HG02981 (cell line): ENCODE results near the gene FHL3.

ENCODE experiments used
- ATAC-seq: cut with Tn5 transposase; IDR thresholded peaks from one replicate; pipeline ENCODE4 v1.9.1; 2021; ENCODE audit warnings: mild to moderate bottlenecking, moderate library complexity; ENCODE audit not compliant: unreplicated experiment

Gene FHL3

DNA sequence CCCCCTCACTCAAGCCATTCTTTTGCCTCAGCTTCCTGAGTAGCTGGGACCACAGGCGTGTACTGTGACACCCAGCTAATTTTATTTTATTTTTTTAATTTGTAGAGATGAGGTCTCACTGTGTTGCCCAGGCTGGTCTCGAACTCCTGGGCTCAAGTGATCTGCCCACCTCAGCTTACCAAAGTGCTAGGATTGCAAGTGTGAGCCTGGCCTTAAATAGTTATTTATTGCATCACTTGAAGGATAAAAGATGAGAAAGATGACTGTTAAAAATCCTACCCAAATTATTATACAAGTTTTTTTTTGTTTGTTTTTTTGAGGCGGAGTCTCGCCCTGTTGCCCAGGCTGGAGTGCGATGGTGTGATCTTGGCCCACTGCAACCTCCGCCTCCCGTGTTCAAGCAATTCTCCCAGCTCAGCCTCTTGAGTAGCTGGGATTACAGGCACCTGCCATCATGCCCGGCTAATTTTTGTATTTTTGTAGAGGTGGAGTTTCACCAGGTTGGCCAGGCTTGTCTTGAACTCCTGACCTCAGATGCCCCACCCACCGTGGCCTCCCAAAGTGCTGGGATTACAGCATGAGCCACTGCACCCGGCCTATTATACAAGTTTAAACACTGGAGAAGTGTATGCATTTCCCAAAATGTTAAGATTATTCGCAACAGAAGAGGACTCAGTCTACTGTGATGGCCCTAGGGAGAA is 9.6 kb upstream of the FHL3 start:
- ATAC-seq = no peak

DNA sequence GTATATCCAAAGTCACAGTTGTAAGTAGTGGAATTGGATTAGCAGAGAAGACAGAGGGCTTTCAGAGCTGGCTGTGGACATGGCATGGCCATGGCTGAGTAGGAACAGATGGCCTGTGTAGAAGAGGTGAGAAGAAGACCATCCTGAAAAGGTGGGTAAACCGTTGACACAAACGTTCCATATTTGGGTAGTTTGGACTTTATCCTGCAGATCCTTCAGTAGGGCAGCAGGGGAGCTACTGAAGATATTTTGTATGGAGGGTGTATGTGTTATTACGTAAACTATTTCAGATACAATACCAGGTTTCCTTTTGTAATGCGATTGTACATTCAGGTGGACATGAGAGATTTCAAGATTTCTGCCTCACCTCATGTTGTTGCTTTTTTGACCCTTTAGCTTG is 8.9 kb upstream of the FHL3 start:
- no peak for ATAC-seq

DNA sequence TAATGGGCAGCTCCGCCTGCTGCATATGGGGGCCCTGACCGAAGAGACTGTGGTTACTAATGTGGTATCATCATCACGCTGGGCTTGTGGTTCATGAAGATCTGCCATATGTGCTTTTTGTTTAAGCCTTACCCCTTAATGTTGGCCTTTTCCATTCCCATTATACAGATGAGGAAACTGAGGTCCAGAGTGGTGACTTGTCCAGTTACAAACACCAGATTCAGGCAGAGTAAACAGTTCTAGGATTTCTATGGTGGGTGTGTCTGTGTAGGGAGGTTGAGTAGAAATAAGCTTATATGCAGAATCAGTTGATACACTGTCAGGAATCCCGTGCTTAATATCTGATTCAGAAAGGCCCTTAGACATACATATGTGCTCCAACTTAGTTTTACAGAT is 7.9 kb upstream of the FHL3 start:
- ATAC-seq = no peak

DNA sequence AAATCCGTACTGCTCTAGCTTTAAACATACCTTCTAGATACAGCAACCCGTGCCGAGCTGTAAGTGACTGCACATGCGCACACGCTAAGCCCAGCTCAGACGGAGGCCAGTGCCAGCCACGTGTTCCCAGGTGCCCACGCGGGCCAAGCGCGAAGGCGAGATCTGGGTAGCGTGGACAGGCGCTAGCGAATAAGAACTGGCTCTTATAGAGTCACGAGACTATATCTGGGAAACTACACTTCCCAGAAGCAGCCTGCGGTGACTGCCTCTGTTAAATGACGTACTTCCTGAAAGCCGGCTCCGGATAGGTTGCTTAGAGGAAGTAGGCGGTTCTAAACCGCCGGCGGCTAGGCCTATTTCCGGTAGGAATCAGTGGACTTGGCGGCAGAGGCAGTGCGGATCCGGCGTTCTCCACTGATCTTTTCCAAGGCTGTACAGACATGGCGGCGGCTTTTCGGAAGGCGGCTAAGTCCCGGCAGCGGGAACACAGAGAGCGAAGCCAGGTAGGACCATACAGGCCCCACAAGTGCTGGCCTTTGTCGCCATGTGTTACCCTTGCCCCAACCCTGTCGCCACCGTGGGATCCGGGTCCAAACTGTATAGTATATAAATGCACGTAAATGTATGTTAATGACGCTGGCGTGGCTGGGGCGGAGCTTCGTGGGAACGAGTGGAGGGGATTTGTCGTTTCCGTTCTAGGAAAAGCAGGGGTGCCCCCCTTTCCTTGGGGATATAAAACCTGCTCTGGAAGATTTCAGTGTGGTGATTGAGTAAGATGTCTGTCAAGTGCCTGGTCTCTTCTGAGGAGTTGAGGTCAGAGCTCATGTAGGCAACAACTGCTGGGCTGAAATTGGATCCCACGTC is 7.3 kb upstream of the FHL3 start, which contains the start of gene UTP11:
UTP11 (plus strand) TSS at position 372 of the 864 bp plus-strand sequence; CDS start at position 441, 69 bp downstream.
- peak; percentile 94 for ATAC-seq

DNA sequence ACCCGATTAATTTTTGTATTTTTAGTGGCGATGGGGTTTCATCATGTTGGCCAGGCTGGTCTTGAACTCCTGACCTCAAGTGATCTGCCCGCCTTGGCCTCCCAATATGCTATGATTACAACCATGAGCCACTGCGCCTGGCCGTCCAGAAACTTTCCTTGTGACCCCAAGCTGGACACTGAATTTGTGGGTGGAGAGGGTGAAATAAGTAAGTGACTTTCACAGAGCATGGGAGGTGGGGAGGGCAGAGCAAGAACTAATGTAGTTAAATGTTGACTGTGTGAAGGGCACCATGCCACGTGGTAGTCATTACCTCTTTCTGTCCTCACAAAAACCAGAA is 4.5 kb upstream of the FHL3 start:
- no peak for ATAC-seq

DNA sequence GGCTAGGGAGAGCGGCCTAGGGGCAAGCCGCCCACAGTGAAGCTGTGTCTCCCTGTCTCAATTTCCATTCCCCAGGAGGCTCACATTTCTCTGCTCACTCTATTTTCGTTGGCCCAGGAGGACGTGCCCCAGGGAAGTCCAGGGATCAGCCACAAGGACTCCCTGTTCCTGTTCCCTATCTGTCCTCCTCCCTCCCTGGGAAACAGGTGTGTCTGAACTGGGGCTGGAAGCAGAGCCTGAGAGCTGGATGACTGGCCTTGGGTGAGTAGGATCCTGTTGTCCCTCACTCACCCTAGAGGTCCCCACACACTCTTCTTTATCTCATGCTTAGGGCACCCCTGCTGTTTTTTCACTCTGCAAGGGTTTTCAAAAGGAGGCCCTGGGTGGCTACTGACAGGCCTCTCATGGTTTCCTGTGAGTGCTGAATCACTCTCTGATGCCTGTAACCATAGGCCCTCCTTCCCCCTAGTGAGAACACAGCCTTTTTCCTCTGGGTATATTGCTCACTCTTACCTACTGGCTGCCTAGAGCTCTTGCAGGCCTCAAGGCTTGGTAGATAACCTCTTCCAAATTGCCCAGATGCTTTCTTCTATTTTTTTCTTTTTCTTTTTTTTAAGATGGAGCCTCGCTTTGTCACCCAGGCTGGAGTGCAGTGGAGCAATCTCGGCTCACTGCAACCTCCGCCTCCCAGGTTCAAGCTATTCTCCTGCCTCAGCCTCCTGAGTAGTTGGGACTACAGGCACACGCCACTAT is 4.0 kb upstream of the FHL3 start:
- no peak for ATAC-seq

DNA sequence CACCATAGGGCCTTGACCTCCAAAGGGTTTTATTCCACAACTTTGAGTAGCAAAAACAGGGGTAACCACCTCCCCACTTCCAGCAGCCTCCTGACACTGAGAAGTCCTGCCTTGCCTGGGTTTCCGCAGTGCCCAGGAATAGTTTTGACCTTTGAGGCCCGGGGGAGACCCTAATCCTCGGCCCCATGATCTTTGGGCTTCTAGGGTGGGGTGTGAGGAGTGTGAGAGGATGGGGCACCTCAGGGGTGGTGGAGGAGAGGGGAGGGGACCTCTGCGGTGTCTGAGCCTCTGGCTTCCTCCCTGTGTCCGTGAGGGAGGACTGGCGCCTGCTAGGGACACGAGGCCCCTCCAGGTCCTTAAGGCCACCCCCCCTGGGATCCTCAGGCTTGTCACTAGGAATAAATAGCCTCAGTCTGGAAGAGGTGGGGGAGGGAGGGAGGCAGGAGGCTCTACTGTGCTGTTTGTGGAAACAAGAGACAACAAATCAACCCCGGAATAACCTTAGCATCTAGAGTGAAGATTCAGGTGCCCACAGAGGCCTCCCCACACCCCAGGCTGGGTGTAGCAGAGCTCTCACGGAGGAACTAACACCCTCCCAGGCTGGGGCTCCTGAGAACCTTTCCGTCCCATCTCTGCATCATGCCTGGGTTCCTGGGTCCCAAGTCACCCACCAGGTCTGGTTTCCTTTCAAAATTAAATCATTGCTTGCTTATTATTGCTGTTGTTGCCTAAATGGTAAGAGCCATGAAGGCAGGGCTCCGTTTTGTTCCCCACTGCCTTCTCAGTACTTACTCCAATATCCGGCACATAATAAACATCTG is 904 bp upstream of the FHL3 start:
- ATAC-seq = no peak

DNA sequence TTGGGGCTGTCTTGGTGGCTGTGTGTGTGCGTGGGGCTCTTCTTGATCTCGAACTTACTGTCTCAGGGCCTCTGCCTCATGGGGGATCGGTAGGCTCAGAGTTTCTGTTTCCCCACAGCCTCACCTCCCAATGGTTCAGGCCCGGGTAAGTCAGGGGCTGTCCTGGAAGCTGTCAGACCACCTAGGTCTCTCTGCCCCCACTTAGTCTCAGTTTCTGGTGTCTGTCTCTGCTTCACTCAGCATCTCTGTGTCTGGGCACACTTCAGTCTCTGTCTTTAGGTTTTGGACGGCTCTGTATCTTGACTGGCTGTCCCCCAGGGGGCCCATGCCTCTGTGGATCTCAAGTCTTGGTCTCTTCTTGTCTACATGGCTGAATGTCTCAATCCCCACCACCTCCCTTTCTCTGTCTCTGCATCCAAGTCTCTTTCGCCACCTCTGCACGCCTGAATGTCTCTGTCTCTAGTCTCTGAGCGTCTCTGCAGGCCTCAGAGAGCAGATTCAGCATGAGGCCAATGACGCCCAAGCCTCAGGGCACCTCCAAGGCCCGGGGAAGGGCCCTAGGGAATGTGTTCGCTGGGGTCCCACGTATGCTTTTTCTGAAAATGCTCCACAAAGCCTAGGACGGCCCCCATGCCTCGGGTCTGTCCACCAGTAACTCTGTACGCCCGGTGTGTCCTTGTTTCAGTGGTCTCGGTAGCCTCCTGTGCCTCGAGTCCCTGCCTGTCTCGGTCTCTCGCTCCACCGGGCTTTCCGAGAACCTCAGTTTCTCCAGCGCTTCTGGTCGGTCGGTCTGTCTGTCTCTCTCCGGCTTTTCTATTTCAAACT is 818 bp downstream of the FHL3 start:
- ATAC-seq = no peak

DNA sequence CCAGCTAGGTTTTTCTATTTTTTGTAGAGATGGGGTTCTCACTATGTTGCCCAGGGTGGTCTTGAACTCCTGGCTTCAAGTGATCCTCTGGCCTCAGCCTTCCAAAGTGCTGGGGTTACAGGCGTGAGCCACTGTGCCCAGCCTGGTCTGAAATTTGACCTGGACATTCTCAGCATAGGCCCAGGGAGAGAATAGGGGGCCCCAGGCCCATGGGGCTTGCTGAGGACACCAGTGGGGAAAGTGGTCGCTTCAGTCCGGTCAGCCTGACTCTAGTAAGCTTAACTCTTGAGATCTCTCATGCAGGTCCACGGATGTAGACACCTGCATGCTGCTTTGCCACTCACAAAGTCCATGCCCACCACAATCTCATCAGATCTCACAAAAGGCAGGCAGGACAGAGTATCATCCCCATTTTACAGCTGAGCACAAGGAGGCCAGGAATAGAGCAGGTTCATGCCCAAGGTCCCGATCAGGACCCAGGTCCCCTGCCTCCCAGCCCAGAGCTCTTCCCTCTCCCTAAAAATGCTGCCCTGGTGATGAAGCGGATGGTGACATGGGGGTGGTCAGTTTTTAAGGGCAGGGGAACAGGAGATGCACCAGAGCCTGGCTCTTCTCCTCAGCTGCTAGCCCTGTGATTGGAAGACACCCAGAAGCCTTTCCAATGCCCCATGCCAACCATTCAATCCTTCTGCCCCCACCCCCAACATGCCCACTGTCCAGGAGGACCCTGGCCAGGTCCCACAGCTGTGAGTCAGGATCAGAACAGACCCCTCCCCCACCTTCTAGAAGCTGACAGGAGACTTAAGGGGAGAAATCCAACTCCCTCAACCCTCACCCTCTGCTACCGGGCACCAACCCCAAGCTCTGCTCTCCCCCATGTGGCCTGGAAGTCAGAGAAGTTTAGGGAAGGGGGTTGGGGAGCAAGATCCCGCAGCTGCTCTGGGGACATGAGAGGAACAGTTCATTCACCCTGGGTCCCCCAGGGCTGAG is 1.8 kb downstream of the FHL3 start:
- no peak for ATAC-seq

DNA sequence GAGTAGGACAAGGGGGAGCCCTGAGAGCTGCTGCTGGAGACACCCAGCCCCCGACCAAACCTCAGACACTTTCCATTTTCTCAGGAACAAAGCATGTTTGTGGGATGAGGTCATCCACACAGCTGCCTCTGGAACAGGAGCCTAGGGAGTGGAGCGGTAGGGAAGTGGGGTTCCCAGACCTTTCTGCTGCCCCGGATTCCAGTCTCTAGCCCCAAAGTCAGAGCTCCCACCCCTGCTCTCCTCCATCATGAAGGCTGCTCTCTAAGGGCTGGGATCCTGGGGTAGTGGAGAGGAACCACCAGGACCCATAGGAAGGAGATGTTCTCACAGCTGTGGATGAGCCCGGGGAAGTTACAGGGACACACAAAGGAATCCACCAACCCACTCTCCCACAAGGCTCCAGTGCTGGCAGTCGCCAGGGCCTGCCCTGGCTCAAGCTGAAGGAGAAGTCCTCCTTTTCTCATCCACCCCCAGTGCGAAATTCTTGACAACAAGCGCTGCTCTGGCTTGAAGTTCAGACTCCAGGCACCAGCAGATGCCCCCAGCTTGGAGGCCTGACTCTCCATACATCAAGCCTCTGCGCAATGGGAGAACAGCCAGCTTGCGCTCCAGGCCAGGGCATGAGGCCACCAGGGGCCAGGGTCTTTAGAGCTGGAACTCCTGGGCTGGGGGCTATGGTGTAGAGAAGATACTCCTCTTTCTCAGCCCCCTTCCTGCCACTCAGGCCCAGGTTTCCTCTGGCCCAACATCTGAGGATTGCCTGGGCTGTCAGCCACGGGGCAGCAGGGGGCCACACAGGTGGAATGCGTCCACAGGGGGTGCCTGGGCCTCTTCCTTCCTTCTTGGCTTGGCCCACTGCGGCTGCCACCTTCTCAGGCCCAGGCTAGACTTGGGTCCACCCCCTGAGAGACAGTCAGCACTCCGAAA is 4.5 kb downstream of the FHL3 start:
- no peak for ATAC-seq

DNA sequence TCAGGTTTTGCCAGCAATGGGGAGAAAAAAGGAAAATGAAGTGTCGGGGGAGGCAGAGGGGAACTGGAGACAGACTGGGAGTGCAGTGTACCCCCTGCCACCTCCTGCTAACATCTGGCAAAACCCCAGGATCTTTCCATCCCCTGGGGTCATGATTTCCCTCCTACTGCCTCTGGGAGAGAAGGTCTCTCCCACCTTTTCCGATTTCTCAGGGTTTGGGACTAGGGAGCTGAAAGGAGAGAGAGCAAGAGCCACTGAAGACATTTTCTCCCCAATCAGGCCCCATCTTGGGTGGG is 5.1 kb downstream of the FHL3 start:
- ATAC-seq = no peak

DNA sequence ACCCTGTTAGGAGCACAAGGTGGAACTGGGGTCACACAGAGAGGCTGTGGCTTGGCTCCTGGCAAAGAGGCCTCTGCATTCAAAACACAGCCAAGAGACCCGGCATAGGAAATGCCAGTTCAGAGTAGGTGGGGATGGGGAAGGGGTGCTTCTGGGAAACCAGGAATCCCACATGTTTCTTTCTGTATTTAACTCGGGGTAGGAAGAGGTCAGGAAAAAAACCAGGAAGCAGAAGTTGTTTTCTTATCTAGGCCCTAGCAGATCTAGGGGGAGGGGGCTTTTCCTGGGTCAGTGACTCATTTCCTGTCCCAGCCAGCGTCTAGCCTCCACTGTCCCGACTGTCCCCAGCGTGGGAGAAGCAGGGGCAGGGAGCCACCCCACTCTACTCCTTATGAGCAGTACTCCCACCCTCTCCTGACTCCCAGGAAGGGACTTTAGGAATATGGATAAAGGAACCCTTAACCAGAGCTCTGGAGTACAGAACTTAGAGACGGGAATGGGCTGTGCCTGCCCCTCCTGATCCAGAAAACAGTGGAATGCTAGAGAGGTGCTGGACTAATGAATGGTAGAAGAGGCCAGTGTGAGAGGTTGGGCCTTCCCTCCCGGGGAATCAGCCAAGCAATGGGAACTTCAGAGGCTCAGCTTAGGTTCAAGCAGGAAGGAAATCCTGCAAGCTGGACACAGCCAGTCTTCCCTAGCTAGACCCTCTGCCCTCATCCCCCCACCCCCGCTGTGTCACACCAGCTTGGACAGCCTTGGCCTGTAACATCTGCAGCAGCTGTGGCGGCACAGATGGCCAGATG is 5.7 kb downstream of the FHL3 start:
- no peak for ATAC-seq

DNA sequence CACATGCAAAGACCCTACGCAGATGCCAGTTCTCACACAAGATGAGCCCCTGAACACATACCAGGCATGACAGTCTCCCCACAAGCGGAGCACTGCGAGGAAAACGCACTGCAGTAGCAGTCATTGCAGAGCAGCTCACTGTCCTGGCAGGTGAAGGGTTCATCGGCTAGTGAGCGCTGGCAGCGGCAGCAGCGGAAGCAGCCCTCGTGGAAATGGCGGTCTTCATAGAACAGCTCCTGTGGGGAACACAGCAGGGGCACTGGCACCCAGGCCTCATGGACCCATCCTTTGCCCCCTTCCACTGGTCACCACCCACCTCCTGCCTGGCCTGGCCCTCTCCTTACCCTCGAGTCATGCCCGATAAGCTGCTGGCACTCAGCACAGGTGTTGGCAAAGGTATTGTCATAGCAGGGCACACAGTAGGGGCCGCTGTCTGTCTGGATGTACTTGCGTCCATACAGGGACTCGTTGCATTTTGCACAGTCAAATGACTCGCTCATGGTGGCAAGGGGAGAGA is 6.3 kb downstream of the FHL3 start:
- no peak for ATAC-seq

DNA sequence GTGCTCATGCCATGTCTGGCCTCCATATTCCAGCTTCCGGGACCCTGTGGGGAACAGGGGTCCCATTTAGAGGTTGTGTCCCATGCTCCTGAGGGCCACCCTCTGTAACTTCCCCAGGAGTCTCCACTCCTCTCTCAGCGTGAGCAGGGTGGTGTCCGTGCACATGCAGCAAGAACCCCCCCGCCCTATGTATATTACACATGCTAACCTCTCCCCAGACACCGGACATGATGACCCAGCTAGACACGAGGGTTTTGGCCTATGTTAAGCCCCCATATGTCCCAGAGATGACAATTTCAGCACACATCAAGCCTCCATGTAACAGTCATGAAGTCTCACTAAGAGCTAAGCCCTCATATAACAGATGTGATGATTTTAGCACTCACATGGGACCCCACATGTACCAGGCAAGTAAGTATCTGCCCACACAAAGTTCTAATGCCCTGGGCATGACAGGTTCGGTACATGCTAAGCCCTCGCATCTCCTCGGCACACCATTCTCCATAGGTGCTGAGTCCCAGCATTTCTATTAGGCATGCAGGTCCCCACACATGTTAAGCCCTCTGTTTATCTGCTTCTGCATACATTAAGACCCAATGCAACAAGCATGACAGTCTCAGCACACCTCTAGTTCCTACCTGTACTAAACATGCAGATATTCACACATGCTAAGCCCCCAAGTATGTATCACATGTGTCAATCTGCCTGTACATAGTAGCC is 7.1 kb downstream of the FHL3 start:
- ATAC-seq = no peak

DNA sequence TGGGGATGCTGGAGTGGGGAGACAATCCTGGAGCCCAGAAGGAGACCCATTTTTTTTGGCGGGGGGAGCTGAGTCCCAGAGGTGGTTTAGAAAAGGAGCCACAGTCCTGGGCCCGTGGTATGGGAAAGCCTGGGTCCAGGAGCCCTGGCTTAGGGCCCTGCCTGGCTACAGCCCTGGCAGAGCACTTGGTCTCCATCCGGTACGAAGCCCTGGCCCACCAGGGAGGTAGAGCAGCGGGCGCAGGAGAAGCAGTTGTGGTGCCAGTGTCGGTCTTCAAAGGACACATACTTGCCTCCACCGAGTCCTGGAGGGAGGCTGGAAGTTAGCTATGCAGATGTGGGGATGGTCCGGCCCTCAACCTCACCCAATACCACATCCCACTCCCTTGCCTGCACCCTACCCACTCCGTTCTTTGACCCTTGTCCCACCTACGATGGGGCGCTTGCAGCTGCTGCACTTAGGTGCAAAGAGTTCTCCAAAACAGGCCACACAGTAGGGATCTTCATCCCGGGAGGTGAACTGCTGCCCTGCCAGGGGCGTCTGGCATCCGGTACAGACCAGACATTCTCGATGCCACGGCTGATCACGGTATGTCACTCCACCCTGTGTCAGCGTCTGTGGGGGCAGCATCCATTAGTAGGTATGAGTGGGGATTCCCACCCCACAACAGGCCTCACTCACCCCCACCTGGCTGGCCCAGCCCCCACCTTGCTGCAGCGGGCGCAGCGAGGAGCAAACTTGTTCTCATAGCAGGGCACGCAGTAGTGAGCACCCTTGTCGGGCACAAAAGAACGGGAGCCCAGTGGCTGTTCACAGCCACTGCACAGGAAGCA is 7.8 kb downstream of the FHL3 start:
- ATAC-seq = no peak
